AG20443 (cell line): ENCODE data around the gene OCA2.
"Not testable (repeated sequence)": the region's sequence is repeated elsewhere in the genome, so short reads cannot be mapped to it uniquely, and the experiment has no call there.

Experiments
- DNase-seq: peaks from one replicate; pipeline ENCODE4 v3.0.0; 2012; ENCODE audit warnings: low spot score, mixed read lengths

Gene OCA2

DNA sequence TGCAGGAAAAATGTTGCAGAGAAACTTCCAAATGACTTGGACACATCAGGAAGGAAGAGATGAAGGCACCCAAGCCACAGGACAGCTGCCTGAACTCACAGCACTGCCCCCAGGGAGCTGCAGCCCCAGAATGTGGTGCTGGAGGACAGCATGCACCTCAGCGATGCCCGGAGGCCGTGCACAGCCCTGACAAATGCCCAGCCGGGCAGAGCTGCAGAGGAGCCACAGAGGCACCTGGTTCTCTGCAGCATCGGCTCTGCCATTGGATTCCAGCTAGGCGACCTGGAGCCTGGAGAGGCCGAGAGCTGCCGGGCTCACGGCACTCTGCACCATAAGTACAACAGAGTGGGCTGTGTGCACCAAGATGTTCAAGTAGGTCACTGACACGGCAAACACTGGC lies 97.5 kb downstream of the OCA2 start:
- no peak for DNase-seq

DNA sequence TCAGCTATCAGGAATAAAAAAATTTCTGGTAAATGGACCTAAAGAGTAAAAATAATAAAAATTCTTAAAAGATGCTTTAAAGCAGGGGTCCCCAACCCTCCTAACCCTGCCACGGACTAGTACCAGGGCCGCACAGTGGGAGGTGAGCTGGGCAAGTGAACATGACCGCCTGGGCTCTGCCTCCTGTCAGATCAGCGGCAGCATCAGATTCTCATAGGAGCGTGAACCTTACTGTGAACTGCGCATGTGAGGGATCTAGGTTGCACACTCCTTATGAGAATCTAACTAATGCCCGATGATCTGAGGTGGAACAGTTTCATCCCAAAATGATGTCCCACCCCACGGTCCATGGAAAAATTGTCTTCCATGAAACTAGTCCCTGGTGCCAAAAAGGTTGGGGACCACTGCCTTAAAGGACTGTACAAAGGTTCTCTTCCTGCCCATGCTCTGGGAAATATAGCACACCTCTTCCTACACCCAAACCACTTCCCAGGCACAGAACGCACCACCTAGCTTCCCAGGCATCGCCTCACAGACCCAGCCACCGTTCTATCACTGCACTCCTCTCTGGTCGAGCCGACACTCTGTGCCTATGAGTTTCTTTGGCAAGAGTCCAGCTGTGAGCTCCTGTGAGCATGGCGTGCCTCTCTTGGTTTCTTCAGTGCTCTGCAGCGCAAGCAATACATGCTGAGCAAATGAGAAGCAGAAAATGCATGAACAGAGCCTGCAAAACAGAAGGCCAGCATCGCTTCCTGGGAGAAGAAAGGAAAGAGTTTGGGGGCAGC lies 104.9 kb downstream of the OCA2 start:
- DNase-seq: no peak

DNA sequence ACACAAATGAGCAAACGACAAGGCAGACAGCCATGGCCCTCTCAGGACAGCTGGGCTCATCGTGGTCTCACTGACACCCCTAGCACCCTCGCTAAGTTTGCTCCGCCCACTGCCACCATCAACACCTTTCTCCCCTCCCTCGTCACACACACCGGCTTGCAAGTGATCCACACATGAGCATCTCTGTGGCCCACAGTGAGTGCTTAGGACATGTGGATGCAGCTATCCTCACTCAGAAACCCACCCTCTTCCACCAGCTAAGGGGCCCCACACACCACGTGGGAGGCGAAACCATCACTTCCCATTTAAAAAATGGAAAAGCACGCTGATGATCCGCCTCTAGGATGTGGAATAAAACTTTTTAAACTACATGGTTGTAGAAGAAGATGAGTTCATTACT lies 105.6 kb downstream of the OCA2 start:
- no peak for DNase-seq

DNA sequence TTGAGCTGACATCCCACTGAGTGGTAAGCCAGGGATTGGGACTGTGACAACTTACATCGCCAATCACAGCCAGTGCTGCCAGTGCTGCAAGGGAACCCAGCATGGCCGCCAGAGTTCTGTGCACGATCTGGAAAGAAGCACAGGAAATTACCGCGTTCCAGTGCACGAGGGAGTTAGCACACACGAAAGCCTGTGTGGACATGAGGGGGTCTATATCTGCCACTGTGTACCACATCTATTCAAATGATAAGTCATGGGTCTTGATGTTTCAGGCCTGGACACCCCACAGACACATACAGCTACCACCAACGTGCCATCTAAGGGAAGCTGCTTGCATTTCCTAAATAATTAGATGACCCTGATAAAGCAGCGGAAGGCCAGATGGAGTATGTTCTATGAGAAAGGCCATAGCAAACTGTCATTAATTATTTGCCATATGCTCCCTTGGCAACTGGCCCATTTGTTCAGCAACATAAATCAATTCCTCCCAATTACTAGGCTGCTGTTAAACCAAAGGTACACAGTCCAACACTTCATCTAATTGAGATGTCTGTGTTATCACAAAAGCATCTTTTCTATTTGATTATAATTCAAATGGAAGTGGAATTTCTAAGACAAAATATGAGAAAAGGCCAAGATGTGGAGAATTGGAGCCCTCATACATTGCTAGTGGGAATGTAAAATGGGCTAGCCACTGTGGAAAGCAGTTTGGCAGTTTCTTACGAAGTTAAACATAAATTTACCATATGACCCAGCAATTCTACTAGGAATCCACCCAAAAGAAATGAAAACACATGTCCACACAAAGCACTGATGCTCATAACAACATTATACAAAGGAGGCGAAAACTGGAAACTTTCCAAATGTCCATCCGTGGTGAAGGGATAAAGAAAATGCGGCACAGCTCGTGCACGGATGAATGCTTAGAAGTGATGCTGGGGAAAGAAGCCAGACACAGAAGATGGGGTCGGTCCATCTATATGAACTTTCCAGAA lies 108.3 kb downstream of the OCA2 start:
- no peak for DNase-seq

DNA sequence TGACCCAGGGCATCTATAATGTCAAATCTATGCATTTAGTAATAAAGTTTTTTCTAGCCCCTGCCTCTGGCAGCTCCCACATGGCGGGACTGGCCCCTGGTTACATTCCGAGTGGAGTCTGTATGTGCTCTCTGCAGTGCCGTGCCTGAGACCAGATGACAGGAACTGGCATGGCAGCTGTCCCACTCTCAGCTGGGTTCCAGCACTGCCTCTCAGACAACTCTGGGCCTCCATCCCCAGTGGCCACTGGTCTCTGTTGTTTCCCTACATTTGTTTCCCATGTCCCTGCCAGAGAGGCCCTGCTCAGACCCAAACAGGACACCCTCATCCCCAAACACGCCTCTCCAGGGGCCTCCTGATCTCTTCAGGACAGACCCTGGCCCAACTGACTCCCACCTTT lies 109.3 kb downstream of the OCA2 start:
- no peak for DNase-seq

DNA sequence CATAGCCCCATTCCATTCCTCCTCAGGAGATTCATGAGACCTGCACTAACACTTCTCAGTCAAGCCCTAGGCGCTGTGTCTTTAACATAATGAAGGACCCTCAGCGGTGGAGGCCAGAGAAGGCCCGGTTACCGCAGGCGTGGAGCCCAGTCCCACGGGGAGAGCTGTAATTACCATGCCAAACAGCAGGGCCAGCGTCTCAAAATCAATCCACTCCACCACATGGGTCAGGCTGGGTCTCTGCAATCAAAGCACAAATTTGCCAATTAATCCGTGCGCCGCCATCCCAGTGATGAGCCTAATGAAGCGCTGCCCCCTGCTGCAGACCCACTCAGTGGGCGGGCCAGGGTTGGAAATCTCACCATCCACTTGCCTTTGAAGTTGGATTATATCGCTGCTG lies 109.7 kb downstream of the OCA2 start:
- DNase-seq: no peak

DNA sequence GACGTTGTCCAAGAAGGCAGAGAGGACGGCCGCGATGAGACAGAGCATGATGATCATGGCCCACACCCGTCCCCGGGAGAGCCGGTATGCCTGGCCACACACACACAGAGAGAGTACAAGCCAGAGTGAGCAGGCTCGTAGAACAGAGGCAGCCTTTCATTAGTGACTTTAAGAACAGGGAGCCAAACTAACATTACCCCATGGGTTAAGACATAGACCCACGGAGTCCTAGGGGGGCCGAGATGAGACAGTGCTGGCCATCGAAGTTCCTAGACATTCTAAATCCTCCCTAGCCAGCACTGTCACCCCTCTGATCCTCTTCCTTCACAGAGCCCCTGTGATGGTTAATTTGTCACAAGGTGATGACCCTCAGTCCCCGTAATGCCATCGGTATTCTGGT lies 114.0 kb downstream of the OCA2 start:
- no peak for DNase-seq

DNA sequence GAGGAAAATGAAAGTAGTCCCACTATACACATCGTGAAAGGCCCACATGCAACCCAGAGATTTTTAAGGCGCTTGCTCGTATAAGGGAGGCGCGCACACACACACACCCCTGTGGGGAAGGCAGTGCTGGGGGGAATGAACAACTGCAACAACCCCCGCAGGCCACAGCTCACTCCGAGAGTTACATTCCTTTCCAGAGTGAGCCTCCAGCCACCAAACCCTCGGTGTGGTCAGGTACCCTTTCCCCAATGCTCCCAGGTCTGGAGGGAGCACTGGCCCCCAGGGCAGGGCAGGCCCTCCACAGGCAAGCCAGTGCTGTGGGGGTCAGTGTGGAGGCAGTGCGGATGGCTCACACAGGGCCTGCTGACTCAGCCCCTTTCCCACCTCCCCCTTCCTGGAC lies 115.6 kb downstream of the OCA2 start:
- DNase-seq: no peak

DNA sequence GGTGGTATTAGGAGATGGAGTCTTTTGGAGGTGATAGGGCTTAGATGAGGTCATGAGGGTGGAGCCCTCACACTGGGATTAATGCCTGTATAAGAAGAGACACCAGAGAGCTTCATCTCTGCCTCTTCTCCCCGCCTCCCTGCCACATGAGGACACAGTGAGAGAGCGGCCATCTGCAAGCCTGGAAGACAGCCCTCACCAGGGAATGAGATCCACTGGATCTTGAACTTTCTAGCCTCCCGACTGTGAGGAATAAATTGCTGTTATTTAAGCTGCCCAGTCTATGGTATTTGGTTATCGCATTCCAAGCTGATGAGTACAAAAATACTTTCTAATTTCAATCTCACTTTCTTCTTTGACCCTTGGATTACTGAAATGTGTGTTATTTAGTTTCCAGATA lies 121.4 kb downstream of the OCA2 start:
- DNase-seq: no peak

DNA sequence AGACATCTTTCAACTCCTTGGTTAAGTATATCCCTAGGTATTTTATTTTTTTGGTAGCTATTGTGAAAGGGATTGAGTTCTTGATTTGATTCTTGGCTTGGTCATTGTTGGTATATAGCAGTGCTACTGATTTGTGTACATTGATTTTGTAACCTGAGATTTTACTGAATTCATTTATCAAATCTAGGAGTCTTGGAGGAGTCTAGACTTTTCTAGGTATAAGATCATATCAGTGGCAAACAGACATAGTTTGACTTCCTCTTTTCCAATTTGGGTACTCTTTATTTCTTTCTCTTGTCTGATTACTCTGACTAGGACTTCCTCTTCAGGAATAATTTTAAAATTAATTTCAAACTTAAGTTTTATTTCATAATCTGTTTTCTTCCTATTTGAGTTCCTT lies 125.2 kb downstream of the OCA2 start:
- no peak for DNase-seq

DNA sequence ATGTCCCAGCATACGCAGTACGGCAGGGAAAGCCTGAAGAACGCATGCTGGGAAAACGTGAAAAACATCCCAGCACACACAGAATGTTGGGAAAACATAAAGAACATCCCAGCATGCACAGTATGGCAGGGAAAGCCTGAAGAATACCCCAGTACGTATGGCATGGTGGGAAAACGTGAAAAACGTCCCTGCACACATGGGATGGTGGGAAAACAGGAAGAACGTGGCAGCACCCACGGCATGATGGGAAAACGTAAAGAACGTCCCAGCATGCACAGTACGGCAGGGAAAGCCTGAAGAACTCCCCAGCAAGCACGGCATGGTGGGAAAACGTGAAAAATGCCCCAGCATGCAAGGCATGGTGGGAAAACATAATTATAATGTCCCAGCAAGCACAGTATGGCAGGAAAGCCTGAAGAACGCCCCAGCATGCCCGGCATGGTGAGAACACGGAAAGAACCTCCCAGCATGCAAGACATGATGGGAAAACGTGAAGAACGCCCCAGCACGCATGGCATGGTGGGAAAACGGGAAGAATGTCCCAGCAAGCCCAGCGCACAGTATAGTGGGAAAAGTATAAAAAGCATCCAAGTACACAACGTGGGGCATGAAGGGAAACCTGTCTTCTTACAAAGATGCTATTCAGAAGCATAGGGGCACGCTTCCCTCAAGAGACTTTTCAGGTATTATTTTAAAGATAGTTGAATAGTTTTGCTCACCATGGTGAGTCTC lies 128.3 kb downstream of the OCA2 start:
- DNase-seq: no peak

DNA sequence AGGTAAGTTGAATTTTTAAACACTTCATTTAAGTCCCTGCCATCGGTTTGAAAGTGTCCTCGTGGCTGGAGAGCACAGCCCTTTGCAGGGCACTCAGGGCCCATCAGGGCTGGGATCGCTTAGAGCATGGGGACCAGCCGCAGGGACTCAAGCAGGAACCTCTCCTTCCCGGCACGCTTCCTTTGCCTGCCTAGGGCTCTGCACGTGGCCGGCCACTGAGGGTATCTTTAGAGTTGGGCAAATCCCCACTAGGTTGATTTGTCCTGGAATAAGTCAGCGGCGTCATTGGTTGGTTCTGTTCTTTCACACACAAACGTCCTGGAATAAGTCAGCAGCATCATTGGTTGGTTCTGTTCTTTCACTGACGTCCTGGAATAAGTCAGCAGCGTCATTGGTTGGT lies 131.6 kb downstream of the OCA2 start:
- no peak for DNase-seq

DNA sequence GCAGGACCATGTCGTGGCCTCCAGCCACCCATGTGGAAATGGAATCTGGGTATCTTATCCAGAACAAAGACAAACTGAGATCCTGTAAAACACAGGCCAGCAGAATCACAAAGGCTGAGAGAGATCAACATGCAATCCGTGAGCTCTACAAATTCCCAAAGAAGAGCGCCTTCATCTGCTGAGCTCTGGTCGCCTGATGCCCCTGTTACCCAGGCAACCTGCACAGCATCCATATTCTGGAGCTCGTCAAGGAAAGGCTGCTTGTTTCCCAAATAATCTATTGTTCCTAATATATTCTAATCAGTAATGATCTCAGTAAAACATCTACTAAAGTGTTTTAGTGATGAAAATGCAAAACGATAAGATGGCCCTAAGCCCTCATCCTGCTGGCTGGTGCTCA lies 133.6 kb downstream of the OCA2 start:
- DNase-seq: no peak

DNA sequence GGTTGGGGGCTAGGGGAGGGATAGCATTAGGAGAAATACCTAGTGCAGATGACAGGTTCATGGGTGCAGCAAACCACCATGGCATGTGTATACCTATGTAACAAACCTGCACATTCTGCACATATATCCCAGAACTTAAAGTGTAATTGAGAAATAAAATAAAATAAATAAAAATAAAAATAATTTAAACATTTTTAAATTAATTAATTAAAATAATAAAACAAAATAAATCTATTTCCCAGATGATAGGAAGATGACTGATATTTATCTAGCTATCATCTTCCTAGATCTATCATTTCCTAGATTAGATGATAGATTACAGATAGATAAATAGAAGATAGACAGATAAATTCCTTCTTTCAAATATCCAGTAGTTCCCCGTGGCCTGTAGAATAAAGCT lies 137.3 kb downstream of the OCA2 start:
- DNase-seq: no peak

DNA sequence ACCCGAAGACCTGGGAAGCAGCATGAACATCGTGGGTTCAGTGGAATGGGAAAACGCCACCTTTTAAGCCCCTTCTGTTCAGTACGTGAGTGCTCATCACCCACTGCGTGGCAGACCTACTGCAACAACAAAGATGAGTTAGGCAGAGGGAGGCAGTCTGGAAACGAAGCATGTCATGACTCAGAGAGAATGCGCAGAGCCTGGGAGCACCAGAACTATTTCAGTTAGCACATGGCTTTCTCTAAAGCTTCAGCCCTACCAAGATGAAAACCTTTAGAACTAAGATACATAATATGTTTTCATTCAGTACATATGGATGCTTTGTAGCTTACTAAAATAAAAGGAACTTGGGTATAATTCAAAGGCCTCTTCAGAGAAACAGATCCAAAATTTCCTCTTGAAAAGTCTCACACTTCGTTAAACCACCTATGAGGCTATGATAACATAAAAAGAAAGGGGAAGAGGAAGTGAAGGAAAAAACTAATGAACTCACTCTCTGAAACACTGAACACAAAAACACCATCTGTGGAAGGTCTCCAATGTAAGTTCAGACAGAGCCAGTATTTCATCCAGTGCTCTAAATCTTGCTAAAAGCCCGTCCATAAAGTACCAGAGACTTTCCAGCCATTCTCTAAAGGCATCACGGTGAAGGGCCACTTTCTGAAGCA lies 140.1 kb downstream of the OCA2 start:
- no peak for DNase-seq

DNA sequence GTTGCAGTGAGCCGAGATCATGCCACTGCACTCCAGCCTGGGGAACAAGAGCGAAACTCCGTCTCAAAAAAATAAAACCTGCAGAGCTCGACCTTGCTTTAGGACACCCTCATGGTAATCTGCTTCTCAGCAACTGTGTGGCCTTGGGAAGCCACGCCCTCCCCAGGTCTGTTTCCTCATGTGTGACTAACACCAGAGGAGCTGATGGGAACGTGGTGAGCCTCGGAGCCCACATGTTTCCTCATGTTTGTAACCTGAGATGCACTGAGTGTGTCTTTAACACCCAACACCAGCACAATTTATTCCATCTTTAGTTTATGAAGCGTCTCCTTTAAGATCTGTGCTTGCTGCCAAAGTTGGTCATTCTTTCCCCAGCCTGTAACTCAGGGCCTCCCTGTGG lies 142.8 kb downstream of the OCA2 start:
- no peak for DNase-seq

DNA sequence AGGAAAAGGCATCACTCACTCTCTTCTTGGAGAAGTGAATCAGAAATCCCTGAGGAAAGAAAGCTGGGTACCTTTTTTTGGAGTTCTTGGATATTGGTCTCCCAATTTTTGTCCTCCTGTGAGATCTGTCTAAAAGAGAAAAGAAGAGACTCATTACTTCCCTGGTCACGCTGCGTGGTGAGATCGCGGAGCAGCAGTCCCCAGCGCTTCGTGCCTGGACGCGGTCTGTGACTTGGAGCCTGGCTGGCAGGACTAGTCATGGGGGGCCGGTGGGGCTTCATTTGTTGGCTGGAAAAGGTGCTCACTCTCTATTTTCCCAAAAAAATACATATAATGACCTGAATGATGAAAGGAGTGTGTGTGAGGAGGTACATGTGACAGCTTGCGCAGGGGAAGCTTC lies 144.0 kb downstream of the OCA2 start:
- no peak for DNase-seq

DNA sequence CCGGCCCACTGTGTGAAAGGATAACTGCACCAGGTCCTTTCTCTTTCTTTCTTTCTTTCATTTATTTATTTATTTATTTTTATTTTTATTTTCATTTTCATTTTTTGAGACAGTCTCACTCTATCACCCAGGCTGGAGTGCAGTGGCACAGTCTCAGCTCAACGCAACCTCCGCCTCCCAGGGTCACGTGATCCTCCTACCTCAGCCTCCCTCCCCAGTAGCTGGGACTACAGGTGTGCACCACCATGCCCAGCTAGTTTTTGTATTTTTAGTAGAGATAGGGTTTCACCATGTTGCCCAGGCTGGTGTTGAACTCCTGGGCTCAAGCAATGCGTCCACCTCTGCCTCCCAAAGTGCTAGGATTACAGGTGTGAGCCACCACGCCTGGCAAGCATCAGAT lies 146.5 kb downstream of the OCA2 start:
- DNase-seq: not testable (repeated sequence)

DNA sequence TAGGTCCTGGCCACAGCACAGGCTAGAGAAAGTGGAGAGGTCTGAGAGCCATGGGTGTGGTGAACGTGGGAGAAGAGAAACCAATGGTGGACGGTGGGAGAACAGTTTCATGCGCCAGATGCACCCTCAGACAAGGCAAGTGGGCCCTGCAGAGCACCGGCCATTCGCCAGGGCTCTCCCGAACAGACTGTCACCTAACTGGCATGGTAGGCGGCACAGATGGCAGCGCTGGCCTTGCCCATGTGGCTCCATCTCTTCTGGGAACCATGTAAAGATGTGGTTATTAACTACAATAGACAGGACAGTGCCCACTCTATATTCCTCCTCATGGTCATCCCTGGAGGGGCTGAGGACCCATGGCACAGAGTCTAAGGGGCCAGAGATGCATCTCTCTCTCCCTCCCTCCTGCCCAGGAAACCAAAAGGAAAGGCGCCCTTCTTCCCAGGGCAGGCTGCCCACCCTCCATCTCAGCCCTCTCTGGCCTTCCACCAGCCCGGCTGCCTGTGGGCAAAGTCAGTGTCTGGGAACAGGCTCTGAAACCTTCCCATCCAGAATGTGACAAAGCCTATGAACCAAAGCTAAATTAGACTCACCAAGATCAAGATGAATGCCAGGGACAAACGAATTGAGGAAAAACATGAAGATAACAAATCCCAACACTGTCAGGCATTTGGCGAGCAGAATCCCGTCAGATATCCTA lies 147.8 kb downstream of the OCA2 start:
- DNase-seq: no peak

DNA sequence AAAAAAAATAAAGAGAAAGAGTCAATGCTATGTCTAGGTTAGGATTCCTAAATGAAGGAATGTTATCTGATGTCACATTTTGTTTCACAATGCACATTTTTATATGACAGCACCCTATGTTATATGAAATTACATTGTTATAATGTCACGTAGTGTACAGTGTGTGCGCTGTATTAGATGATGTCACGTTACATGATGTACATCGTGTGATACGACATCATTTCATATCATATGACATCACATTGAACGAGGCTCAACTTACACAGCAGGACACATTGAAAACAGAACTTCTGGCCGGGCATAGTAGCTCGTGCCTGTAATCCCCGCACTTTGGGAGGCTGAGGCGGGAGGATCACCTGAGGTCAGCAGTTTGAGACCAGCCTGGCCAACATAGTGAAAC lies 150.0 kb downstream of the OCA2 start:
- DNase-seq: no peak

DNA sequence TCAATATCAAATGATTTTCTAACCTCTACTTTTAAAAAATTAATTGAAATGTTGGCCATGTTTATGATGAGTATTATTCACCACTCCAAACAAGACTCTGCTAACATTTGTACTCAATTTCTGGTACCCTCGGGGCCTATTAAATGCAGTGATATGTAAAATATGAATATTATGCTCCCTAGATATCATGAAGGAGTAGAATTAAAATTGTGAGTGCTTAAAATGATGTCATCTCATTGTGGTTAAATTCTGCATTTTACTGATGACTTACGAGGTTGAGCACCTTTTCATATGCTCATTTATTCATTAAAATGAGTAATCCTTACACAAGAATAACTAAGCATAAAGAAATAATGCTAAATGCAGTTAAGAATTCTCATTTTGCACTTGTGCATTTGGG lies 159.9 kb downstream of the OCA2 start:
- no peak for DNase-seq
